ENCODE results near the gene TRAPPC3. TPM values are rescaled to one million over a fixed set of nuclear protein-coding genes. Genes with fewer than 3 reads are reported as not detected.

The TRAPPC3 gene
- total RNA-seq, 1 experiment from 2014 or later, result 52.7 TPM

- H2AK5ac ChIP-seq (ENCODE audit: insufficient read length, low read length), result no peak overlapping the region
- H4K91ac ChIP-seq (ENCODE audit: insufficient read length, low read depth, low read length), result no peak overlapping the region
- H4K20me1 ChIP-seq (ENCODE audit: control insufficient read depth, insufficient read depth, insufficient read length), result peaks cover 4% of the 10 kb centered on the region
- H3K9me3 ChIP-seq (ENCODE audit: control insufficient read depth, low read depth, low read length), result no peaks in the 10 kb centered on the region
- 0 out of 2 replicates have a peak overlapping the region, but pooled peaks have one; percentile 23 for H3K4ac ChIP-seq (ENCODE audit: low read depth, low read length)
- TF ChIP-seq, protein P1, sequence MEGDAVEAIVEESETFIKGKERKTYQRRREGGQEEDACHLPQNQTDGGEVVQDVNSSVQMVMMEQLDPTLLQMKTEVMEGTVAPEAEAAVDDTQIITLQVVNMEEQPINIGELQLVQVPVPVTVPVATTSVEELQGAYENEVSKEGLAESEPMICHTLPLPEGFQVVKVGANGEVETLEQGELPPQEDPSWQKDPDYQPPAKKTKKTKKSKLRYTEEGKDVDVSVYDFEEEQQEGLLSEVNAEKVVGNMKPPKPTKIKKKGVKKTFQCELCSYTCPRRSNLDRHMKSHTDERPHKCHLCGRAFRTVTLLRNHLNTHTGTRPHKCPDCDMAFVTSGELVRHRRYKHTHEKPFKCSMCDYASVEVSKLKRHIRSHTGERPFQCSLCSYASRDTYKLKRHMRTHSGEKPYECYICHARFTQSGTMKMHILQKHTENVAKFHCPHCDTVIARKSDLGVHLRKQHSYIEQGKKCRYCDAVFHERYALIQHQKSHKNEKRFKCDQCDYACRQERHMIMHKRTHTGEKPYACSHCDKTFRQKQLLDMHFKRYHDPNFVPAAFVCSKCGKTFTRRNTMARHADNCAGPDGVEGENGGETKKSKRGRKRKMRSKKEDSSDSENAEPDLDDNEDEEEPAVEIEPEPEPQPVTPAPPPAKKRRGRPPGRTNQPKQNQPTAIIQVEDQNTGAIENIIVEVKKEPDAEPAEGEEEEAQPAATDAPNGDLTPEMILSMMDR (conservative IDR thresholded peaks at IDR 0.05), result no peak
- peaks cover 10 to 36% of the 10 kb centered on the region in 2 experiments for H3K4me1 Mint-ChIP-seq
- no CpG with 5 or more reads among the region's 11 CpGs for WGBS (ENCODE audit: extremely low coverage, insufficient read length, low lambda C conversion rate)
- no peak overlapping the region for H2AFZ ChIP-seq (ENCODE audit: low read length)
- H3T11ph ChIP-seq (ENCODE audit: low read length), result no peak overlapping the region
- H3K27me3 Mint-ChIP-seq (ENCODE audit: low read depth), result no peaks in the 10 kb centered on the region
- H3K79me1 ChIP-seq (ENCODE audit: insufficient read depth, low read depth, low read length, poor library complexity, severe bottlenecking), result no peaks in the 10 kb centered on the region
- H3K18ac ChIP-seq (ENCODE audit: insufficient read length, low read depth, low read length), result no peak overlapping the region
- no peak overlapping the region for H3K9ac ChIP-seq (ENCODE audit: extremely low read depth, insufficient read length, low read length)
- H3K23ac ChIP-seq (ENCODE audit: insufficient read length, low read depth, low read length), result no peak overlapping the region
- H4K8ac ChIP-seq (replicated peaks; ENCODE audit: insufficient read length, low read depth, low read length), result no peak overlapping the region
- H3K14ac ChIP-seq (ENCODE audit: insufficient read depth, low read length), result no peak overlapping the region
- H3K56ac ChIP-seq (ENCODE audit: insufficient read length, low read depth, low read length), result no peak overlapping the region
- peaks cover 11% of the 10 kb centered on the region for H3K23me2 ChIP-seq (ENCODE audit: insufficient read length, low read depth, low read length, poor library complexity, severe bottlenecking)
- H3K9me3 Mint-ChIP-seq, result no peaks in the 10 kb centered on the region
- no peak overlapping the region for H2BK120ac ChIP-seq (ENCODE audit: low read depth, low read length, poor library complexity, severe bottlenecking)
- peaks cover 5% of the 10 kb centered on the region; the same call in 1 of the 2 replicates for H3K4me1 ChIP-seq (ENCODE audit: insufficient read depth, low read length)
- no peak overlapping the region for H2BK5ac ChIP-seq (ENCODE audit: insufficient read length, low read length)
- no peak overlapping the region for H4K5ac ChIP-seq (ENCODE audit: insufficient read length, low read depth, low read length)
- H3K4me3 Mint-ChIP-seq, result no peak overlapping the region
- no peak overlapping the region for H2BK20ac ChIP-seq (ENCODE audit: low read depth, low read length, poor library complexity, severe bottlenecking)
- H3K79me2 ChIP-seq (ENCODE audit: insufficient read depth, low read length), result no peaks in the 10 kb centered on the region
- H3K27me3 ChIP-seq (ENCODE audit: insufficient read depth, low read length), result no peaks in the 10 kb centered on the region
- no peak overlapping the region for H3K27ac ChIP-seq (ENCODE audit: insufficient read length, low read depth, low read length)
- peak overlapping the region in 2 of 3 experiments; percentile 81 to 84; a peak in 2 of 7 replicates for H3K27ac Mint-ChIP-seq
- no peak overlapping the region for H3K4me2 ChIP-seq (ENCODE audit: insufficient read depth, insufficient read length, low read length)
- DNase-seq, result no peak
- H3K36me3 Mint-ChIP-seq (ENCODE audit: insufficient read depth in 1 of 3, low read depth in 3 of 3), result peaks cover 21 to 39% (median 38%) of the 10 kb centered on the region in 3 experiments; a peak in 6 of 7 replicates
- H2BK12ac ChIP-seq (ENCODE audit: insufficient read length, low read depth, low read length), result no peak overlapping the region
- no peak overlapping the region for H2BK15ac ChIP-seq (ENCODE audit: low read depth, low read length)
Measured at GRCh38 chr1:36174713-36175112, 25.4 kb upstream of the TRAPPC3 start.
